GM19463 (cell line): ENCODE measurements around the gene CD37.
"Not testable (repeated sequence)": the region's sequence is repeated elsewhere in the genome, so short reads cannot be mapped to it uniquely, and the experiment has no call there.

Experiments
- ATAC-seq: cut with Tn5 transposase; IDR thresholded peaks from one replicate; pipeline ENCODE4 v1.9.1; 2021; ENCODE audit warnings: mild to moderate bottlenecking, moderate library complexity; ENCODE audit not compliant: unreplicated experiment

The CD37 gene

DNA sequence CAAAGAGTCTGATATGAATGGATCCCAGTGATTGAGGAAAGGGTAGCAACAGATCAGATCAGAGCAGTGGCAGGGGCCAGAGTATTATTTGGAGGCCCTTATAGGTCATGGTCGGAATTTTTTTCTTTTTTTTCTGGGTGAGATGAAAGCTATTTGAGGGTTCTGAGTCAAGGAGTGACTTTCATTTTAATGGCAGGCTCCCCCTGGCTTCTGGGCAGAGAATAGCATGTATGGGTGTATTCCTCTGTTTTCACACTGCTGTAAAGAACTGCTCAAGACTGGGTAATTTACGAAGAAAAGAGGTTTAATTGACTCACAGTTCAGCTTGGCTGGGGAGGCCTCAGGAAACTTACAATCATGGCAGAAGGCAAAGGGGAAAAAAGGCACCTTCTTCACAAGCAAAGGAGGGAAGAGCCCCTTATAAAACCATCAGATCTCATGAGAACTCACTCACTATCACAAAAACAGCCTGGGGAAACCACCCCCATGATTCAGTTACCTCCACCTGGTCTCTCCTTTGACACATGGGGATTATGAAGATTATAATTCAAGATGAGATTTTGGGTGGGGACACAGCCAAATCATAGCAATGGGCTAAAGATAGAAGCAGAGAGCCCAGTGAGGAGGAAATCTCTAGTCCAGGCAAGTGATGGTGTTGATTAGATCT is 7.2 kb upstream of the CD37 start:
- no peak for ATAC-seq

DNA sequence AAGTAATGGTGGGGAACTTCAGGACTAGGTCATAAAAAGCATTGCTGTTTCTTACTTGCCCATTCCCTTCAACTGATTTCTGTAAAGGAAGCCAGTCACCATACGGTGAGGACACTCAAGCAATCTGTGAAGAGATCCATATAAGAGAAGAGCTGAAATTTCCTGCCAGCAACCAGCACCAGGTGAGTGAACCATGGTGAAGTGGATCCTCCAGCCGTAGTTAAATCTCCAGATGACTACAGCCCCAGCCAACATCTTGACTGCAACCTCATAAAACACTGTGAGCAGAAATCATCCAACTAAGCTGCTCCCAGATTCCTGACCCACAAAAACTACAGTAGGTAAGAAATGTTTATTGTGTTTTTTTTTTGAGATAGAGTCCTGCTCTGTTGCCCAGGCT is 6.5 kb upstream of the CD37 start:
- no peak for ATAC-seq

DNA sequence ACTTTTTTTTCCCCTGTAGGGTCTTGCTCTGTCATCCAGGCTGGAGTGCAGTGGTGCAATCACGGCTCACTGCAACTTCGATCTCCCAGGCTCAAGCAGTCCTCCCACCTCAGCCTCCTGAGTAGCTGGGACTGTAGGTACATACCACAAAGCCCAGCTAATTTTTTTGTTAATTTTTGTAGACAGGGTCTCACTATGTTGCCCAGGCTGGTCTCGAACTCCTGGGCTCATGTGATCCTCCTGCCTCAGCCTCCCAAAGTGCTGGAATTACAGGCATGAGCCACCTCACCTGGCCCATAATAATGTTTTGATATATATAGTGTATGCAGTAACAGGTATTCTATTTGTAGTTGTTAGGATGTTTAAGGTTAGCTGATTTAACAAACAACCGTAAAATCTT is 4.0 kb upstream of the CD37 start:
- ATAC-seq: not testable (repeated sequence)

DNA sequence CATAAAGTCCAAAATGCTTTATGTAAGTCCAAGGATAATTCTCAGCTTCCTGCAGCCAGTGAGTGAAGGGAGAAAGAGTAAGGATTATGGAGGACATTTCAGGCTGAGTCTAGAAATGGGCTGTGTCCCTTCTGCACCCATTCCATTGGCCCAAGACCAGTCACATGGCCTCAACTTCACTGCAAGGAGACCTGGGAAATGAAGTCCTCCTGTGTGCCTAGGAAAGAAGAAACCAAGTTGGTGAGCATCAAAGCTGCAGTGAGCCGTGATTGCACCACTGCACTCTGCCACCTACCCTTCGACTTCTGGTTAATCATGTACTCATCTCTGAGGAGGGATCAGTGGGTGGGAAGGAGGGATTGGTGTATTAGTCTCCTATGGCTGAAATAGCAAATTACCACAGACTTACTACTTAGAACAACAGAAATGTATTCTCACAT is 3.6 kb upstream of the CD37 start:
- peak; percentile 41 for ATAC-seq

DNA sequence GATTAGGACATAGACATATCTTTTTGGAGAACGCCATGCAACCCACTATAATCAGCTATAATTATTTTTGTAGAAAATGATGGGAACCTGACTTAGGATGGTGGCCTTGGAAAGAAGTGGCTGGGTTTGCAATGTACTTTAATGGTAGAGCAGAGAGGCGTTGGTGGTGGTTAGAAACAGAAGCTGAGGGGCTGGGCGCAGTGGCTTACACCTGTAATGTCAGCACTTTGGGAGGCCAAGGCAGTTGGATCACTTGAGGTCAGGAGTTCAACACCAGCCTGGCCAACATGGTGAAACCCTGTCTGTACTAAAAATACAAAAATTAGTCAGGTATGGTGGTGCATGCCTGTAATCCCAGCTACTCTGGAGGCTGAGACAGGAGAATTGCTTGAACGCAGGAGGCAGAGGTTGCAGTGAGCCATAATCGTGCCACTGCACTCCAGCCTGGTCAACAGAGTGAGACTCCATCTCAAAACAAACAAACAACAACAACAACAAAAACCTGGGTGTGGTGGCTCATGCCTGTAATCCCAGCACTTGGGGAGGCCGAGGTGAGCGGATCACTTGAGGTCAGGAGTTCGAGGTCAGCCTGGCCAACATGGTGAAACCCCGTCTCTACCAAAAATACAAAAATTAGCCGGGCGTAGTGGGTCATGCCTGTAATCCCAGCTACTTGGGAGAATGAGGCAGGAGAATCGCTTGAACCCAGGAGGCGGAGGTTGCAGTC is 2.4 kb upstream of the CD37 start:
- ATAC-seq: not testable (repeated sequence)

DNA sequence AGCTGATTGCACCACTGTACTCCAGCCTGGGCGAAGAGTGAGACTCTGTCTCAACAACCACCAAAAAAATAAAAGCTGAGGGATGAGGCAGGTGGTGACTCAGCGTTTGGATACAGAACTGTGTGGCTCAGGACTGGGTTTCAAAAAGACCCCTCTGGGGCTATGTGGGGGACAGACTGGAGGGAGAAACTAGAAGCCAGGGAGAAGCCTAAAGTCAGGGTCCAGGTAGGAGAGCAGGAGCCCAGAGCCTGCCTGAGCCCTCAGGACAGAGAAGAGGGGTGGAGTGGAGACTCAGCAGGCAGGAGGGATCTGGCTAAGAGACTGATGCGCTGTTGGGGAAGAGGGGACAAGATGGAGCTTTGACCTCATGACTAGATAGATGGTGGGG is 1.8 kb upstream of the CD37 start:
- no peak for ATAC-seq

DNA sequence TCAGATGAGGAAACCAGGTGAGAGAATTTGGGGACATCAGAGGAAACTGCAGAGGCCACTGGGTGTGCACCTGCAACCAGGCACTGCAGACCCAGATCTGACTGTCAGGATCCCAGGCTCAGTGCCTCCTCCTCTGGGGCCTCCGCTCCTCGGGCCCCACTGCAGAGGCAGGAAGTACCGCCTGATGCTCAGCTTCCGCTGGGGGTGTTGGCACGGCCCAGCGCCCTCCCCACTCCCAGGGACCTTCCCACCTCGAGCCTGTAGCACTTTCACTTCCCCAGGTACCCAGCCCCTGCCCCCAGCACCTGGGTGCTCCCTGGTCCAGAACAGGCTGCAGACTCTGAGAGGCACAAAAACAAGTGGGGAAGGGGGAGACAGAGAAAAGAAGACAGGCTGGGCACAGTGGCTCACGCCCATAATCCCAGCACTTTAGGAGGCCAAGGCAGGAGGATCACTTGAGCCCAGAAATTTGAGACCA is 1.4 kb upstream of the CD37 start:
- peak; percentile 47 for ATAC-seq

DNA sequence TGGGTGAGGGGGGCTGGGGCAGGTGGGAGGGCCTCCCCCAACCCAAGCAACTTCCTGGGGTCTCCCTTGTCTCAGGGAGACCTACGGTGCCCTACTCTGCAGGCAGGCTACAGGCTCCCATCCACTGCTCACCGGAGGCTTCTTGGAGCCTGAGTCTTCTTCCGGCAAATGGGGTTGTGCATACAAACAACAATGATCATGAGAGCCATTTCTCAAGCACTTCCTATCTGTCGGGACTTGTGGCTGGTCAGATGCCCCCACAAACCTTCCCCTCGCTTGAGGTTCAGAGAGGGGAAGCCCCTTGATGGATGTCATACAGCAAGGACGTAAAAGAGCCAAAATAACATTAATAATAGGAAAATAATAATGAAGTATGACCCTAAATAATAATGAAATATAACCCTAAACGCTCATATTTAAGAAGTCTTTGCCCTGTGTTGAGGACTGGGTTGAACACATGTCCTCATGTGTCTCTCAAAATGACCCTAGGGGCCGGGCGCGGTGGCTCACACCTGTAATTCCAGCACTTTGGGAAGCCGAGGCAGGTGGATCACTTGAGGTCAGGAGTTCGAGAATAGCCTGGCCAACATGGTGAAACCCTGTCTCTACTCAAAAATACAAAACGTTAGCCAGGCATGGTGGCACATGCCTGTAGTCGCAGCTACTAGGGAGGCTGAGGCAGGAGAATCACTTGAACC is 727 bp downstream of the CD37 start:
- ATAC-seq: no peak

DNA sequence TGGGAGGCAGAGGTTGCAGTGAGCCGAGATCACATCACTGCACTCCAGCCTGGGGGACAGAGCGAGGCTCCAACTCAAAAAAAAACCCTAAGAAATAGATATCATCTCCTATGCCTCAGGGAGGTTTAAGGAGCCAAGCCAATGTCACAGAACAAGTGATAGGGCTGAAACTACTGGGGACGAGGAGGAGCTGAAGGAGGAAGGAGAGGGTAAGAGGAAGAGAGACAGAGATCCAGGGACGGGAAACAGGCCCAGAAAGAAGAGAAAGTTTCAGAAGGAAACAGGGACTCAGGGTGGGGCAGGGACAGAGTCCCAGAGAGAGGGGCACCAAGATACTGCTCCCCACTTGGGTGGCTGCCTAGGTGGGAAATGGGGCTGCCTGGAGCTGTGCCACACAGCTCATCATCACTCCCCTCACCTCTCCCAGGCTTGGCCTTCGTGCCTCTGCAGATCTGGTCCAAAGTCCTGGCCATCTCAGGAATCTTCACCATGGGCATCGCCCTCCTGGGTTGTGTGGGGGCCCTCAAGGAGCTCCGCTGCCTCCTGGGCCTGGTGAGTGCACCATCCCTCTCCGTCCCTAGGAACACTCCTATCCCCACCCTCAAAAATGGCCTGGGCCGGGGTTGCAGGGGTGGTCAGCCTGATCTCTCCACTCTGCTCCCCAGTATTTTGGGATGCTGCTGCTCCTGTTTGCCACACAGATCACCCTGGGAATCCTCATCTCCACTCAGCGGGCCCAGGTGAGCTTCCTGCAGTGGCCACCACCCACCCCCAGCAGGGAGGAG is 1.5 kb downstream of the CD37 start:
- ATAC-seq: no peak

DNA sequence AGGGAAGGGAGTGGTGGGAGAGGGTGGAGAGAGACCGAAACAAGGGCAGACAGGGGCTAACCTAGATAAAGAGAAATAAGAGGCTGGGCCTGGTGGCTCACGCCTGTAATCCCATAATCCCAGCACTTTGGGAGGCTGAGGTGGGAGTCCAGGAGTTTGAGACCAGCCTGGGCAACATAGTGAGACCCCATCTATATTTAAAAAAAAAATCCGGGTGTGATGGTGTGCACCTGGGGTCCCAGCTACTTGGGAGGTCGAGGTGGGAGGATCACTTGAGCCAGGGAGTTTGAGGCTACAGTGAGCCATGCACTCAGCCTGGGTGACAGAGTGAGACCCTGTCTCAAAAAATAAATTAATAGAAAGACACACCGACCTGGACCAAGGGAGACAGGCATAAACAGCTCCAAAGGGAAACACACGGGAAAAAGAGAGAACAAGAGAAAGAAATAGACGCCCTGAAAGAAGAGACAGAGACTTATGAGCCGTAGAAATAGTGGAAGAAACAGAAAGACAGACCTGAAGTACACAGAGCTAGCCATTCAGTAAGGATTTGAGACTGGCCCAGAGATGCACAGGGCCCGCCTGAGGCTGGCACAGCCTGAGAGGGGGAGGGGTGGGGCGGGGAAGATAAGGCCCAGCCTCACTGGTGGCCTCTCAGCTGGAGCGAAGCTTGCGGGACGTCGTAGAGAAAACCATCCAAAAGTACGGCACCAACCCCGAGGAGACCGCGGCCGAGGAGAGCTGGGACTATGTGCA is 2.2 kb downstream of the CD37 start:
- no peak for ATAC-seq

DNA sequence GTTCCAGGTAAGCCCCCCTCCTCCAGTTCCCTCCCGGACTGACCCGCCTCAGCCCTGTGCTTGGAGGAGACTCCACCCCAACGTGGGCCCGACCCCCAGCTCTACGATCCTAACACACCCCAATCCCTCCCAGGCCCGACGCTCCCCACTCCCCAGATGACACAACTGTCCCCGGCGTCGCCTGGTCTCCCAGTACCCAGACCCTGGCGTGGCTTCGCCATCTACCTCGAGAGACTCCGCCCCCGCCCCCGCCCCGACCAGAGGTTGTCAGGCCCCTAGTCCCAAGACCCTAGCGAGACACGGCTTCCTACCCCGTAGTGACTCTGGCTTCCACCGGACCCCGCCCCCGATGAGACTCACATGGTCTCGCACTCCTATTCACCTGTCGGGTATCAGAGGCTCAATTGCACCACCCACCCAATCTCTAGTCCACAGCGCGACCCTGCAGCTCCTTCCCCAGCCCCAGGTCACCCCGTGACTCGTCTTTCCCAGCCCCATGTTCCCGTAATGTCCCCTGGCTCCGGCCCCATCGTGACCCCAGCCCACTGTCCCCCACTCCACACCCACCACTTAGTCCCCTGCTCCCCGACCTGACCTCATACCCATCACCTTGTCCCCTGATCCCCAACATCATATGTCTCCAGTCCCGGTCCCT is 2.9 kb downstream of the CD37 start:
- no peak for ATAC-seq

DNA sequence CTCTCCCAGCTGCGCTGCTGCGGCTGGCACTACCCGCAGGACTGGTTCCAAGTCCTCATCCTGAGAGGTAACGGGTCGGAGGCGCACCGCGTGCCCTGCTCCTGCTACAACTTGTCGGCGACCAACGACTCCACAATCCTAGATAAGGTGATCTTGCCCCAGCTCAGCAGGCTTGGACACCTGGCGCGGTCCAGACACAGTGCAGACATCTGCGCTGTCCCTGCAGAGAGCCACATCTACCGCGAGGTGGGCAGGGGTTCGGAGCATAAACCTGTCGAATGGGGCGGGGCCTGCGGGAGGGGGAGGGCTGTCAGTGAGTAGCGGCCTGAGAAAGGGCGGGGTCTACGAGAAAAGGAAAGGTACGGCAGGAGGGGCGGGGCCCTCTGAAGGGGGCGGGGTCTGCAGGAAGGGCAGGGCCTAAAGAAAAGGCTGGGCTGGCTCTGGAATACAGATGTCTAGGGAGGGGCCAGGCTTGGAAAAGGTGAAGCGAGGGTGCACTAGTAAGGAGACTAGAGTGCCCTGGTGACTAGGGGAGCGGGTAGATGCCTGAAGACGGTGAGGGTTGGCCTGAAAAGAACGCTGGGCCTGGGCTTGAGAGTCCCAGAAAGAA is 3.6 kb downstream of the CD37 start:
- no peak for ATAC-seq

DNA sequence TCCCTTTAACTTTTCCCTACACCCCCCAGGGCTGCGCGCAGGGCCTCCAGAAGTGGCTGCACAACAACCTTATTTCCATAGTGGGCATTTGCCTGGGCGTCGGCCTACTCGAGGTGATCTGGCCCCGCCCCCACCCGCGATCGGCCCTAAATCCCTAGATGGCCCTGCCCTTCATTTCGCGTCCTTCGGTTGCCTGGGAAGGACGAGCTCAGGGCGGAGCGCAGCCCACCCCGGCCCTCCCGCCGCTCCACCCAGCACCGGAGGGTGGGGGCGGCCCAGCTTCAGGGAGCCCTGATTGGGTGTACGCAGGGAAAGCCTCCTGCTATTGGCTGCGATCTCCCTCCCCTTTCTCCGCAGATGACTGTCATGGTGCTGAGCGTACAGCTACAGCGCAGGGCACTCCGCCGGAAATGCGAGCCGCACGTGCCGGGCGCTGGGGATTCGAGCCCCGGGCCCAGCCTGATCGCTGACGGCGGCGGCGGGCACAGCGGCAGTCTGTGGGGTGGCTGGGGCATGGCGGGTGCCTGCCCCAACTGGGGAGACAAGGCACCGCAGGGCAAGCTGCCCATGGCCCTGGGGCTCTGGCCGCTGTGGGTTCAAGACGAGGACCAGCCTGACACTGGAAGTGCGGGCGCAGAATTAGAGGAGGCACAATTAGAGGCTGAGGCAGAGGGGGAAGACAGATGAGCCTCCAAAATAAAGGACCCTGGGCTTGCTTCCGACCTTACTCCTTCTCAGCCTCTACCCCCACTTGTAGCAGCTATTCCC is 4.3 kb downstream of the CD37 start:
- ATAC-seq: no peak

DNA sequence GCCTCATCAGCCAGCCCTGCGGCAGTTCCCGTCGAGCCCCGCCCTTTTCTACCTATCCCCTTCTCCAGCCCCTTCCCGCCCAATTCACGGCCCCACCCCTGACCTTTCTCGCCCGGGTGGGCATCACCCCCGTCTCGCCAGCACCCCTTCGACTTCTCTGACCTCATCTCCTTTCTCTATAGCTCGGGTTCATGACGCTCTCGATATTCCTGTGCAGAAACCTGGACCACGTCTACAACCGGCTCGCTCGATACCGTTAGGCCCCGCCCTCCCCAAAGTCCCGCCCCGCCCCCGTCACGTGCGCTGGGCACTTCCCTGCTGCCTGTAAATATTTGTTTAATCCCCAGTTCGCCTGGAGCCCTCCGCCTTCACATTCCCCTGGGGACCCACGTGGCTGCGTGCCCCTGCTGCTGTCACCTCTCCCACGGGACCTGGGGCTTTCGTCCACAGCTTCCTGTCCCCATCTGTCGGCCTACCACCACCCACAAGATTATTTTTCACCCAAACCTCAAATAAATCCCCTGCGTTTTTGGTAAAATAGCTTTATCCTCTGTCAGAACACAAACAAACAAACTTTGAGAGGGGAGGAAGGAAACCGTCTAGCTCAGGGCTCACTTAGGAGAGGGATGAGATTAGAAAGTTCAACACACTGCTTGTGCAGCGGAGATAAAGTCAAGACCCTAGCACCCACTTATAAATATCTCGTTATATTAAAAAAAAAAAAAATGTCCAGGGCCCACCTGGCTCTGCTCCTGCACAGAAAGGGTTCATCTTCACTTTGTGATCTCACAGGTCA is 5.1 kb downstream of the CD37 start:
- ATAC-seq: peak; percentile 72

DNA sequence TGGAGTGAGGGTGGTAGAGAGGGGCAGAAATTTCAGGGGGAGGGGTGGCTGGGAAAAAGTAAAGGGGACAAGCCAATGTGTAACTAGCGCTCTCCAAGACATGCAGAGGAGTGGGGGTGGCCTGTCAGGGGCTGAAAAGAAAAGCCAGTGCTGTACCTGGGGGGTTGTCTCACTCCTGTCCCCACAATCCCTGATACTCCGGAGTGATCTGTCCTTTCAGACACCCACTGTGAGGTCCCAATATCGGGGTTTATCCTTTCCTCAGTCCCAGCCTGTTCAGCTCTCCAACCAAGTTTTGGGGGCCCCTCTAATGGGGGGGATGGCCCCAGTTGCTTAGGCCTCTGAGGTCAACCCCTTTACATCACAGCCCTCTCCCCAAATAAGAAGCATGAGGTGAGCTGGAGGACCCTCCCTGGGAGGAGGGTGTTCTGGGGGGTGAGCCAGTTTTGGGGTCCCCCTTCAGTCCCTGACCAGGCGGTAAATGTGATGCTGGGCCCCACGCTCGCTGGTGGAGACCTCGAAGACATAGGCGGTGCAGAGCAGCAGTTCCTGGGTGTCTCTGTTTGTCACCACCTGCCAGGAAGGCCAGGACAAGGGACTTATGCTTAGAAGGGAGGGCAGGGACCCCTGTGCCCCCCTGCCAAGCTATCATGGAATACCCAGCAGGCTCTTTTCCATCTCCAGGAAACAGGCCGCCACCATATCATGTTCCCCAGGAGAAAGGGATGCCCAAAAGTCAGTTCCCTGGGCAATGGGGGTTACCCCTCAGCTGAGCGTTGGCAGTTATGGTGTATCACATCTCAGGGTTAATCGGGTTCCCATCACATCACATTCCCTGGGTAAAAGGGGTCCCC is 5.9 kb downstream of the CD37 start:
- no peak for ATAC-seq

DNA sequence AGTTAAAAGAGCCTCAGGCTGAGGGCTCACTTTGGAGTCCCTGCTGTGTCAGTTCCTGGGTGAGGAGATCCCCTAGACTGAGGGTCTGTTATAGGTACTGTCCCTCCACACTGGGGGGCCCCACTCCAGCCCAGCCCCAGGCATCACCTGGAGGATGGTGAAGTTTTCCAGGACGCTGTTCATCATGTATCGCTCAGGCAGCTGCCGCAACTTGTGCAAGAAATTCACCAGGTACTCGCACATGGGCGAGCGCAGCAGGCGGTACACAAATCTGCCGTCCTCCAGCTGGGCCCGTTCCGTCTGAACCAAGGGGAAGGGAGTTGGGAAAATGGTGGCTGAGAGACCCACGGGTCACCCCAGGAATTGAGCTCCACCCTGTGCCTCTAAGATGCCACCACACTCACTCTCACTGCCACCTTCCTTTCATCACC is 7.1 kb downstream of the CD37 start:
- ATAC-seq: no peak

DNA sequence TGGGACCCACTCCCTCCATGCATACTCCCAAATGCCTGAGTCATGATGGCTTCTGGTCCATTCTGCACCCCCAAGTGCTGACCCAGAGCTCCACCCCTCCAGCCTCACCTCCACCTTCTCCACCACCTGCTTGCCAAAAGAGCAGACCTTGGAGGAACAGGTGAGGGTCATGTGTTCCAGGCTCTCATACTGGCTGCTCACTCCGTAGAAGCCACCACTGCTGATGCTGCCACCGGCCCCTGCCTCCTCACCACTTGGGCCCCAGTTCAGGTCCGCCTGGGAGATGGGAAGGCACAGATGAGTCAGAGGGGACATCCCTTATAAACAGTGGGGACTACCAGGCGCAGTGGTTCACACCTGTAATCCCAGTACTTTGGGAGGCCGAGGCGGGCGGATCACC is 7.9 kb downstream of the CD37 start:
- ATAC-seq: no peak
